ENCODE results near the gene GPS2.

The GPS2 gene

DNA sequence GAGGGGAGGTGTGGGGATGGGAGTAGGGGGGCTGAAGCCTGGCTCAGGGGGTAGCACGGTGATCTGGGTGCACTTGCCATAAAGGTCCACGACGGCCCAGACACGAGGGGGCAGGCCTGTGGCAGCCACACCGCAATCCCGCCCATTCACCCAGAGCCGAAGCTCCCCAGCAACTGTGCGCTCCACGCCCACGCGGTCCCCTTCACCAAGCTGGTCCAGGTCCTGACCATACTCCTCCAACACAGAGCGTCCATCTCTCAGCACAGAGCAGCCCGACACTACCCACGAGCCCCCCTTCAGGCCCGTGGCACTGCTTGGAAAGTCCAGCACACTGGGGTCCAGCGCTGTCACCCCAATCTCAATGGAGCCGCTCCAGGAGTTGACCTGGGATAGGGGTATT lies 12.3 kb upstream of the GPS2 start:
- H3K27me3 ChIP-seq (ENCODE audit: control insufficient read depth, insufficient read depth, low read length), result no peaks in the 10 kb centered on the region
- H3K27ac ChIP-seq (ENCODE audit: low read depth, low read length), result no peak overlapping the region
- H3K4me1 ChIP-seq (ENCODE audit: control insufficient read depth, insufficient read depth, low read length), result peaks cover 3% of the 10 kb centered on the region; the same call in 1 of the 2 replicates
- H3K9me3 ChIP-seq (ENCODE audit: control insufficient read depth, insufficient read depth, low read depth, low read length), result no peaks in the 10 kb centered on the region
- no peak overlapping the region for H3K4me3 ChIP-seq (ENCODE audit: low read depth, low read length)
- H3K9ac ChIP-seq (ENCODE audit: low read length), result no peak overlapping the region
- peaks cover 41% of the 10 kb centered on the region for H3K36me3 ChIP-seq (ENCODE audit: control insufficient read depth, insufficient read depth, low read length)

DNA sequence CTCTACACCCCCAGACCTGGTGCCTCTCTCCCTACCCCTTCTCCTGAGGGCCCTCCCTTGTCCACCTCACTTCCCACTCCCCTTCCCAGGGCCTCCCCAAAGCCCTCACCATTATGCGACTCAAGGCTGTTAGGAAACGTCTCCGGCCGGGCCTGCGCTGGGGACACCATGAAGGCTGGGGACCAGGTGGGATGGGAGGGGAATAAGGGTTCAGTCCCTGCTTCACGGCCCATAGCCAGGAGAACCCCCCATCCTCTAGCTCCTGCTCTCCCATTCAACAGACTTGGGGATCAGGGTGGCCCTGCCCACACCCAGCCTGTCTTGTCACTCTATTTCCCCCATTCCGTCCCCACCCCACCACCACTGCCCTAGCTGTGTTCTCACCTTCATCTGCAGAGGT lies 11.9 kb upstream of the GPS2 start:
- H3K27me3 ChIP-seq (ENCODE audit: control insufficient read depth, insufficient read depth, low read length), result no peaks in the 10 kb centered on the region
- no peak overlapping the region for H3K27ac ChIP-seq (ENCODE audit: low read depth, low read length)
- no peak overlapping the region for H3K9ac ChIP-seq (ENCODE audit: low read length)
- H3K4me1 ChIP-seq (ENCODE audit: control insufficient read depth, insufficient read depth, low read length), result no peaks in the 10 kb centered on the region; the same call in 1 of the 2 replicates
- H3K4me3 ChIP-seq (ENCODE audit: low read depth, low read length), result no peak overlapping the region
- no peaks in the 10 kb centered on the region for H3K9me3 ChIP-seq (ENCODE audit: control insufficient read depth, insufficient read depth, low read depth, low read length)
- peaks cover 46% of the 10 kb centered on the region for H3K36me3 ChIP-seq (ENCODE audit: control insufficient read depth, insufficient read depth, low read length)

DNA sequence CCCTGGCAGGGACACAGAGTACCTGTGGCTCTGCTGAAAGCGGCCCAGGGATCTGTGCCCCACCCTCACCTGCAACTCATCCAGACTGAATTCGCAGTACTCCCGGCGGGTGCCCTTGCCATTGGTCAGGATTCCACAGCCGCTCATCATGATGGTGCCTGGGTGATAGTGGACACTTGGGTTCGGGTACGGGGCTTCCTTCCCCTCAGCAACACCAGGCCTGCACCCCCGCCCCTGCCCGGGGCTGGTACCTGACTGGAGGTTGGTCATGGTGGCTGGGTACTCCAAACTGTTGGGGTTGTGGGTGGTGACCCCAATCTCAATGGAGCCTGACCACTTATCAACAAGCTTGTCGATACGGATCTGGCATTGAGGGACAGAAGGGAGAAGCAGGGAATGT lies 11.0 kb upstream of the GPS2 start:
- H3K27ac ChIP-seq (ENCODE audit: low read depth, low read length), result no peak overlapping the region
- H3K4me3 ChIP-seq (ENCODE audit: low read depth, low read length), result no peak overlapping the region
- no peaks in the 10 kb centered on the region for H3K9me3 ChIP-seq (ENCODE audit: control insufficient read depth, insufficient read depth, low read depth, low read length)
- no peaks in the 10 kb centered on the region for H3K27me3 ChIP-seq (ENCODE audit: control insufficient read depth, insufficient read depth, low read length)
- H3K4me1 ChIP-seq (ENCODE audit: control insufficient read depth, insufficient read depth, low read length), result no peaks in the 10 kb centered on the region; the same call in 1 of the 2 replicates
- H3K36me3 ChIP-seq (ENCODE audit: control insufficient read depth, insufficient read depth, low read length), result peaks cover 55% of the 10 kb centered on the region
- H3K9ac ChIP-seq (ENCODE audit: low read length), result no peak overlapping the region

DNA sequence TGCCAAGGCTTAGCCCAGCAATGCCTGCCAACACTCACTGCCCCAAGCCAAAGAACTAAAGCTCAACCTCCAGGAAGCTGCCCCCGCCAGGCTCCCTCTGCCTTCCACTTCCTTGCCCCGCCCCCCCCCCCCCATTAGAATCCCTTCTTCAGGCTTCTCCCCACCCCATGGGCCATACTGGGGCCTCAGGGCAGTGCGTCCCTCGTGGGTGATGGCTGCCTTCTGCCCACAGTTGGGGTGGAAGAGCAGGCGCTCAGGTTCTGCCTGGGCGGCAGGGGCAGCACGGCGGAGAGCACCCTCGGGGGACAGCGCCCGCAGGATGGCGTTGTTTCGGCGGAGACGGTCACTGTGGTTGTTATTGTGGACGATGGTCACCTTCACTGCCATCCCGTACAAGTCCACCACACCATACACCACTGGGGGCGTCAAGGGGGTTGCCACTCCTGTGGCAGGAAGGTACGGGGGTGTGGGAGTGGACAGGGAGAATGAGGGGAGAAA lies 9.9 kb upstream of the GPS2 start:
- Histone ChIP-seq H3K27ac (ENCODE audit: low read depth, low read length) (no peak overlapping the region), H3K36me3 (ENCODE audit: control insufficient read depth, insufficient read depth, low read length) (peaks cover 65% of the 10 kb centered on the region), H3K4me3 (ENCODE audit: low read depth, low read length) (no peak overlapping the region), H3K27me3 (ENCODE audit: control insufficient read depth, insufficient read depth, low read length) (no peaks in the 10 kb centered on the region), H3K4me1 (ENCODE audit: control insufficient read depth, insufficient read depth, low read length) (no peaks in the 10 kb centered on the region; the same call in 1 of the 2 replicates), H3K9me3 (ENCODE audit: control insufficient read depth, insufficient read depth, low read depth, low read length) (no peaks in the 10 kb centered on the region), H3K9ac (ENCODE audit: low read length) (no peak overlapping the region)

DNA sequence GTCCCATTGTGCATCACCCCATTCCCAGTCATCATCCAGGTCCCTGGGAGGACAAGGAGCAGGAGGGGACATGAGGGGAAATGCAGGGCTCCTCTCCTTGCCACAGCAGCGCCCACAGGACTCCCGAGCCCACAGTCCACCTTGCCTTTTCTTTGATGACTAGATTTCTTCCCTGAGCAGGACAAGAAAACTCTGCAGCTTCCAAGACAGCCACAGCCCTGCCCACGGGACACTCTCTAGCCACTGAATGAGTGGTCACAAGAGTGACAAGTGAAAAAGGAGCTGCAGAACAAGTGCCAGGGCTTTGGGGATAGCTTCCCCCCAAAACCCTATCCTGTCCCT lies 9.2 kb upstream of the GPS2 start:
- Histone ChIP-seq H3K36me3 (ENCODE audit: control insufficient read depth, insufficient read depth, low read length) (peaks cover 65% of the 10 kb centered on the region), H3K9me3 (ENCODE audit: control insufficient read depth, insufficient read depth, low read depth, low read length) (no peaks in the 10 kb centered on the region), H3K4me1 (ENCODE audit: control insufficient read depth, insufficient read depth, low read length) (no peaks in the 10 kb centered on the region; the same call in 1 of the 2 replicates), H3K9ac (ENCODE audit: low read length) (no peak overlapping the region), H3K4me3 (ENCODE audit: low read depth, low read length) (no peak overlapping the region), H3K27ac (ENCODE audit: low read depth, low read length) (no peak overlapping the region), H3K27me3 (ENCODE audit: control insufficient read depth, insufficient read depth, low read length) (no peaks in the 10 kb centered on the region)

DNA sequence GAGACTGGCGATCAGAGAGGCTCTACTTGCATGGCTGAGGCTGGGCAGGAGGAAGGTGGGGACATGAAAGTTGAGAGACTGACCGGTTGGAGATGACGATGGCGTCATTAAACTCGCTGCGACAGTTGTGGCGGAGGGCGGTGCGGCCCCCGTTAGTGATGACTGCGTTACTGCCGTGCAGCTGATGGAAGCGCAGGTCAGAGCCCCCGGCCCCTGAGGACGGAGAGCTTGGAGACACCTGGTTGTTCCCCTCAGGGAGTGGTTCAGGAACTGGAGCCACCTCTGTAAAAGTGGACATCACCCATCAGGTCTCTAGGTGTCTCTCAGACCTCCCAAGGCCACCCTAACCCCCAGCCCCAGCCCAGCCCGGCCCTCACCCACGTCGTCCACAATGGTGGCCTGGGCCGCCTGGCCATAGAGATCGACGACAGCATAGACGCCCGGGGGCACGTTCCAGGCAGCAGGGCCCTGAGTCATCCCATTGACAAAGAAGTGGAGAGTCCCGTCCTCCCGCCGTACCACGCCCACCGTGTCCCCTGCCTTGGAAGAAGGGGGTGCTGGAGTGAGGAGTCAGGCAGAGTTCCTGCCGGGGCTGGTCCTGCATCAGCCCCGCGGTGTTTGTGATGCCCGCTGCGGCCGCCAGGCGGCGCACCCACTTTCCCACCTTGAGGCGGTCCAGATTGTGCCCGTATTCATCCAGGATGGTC lies 8.7 kb upstream of the GPS2 start:
- Histone ChIP-seq H3K4me3 (ENCODE audit: low read depth, low read length) (no peak overlapping the region), H3K27ac (ENCODE audit: low read depth, low read length) (no peak overlapping the region), H3K36me3 (ENCODE audit: control insufficient read depth, insufficient read depth, low read length) (peaks cover 68% of the 10 kb centered on the region), H3K9ac (ENCODE audit: low read length) (no peak overlapping the region), H3K27me3 (ENCODE audit: control insufficient read depth, insufficient read depth, low read length) (no peaks in the 10 kb centered on the region), H3K4me1 (ENCODE audit: control insufficient read depth, insufficient read depth, low read length) (no peaks in the 10 kb centered on the region; the same call in 1 of the 2 replicates), H3K9me3 (ENCODE audit: control insufficient read depth, insufficient read depth, low read depth, low read length) (no peaks in the 10 kb centered on the region)

DNA sequence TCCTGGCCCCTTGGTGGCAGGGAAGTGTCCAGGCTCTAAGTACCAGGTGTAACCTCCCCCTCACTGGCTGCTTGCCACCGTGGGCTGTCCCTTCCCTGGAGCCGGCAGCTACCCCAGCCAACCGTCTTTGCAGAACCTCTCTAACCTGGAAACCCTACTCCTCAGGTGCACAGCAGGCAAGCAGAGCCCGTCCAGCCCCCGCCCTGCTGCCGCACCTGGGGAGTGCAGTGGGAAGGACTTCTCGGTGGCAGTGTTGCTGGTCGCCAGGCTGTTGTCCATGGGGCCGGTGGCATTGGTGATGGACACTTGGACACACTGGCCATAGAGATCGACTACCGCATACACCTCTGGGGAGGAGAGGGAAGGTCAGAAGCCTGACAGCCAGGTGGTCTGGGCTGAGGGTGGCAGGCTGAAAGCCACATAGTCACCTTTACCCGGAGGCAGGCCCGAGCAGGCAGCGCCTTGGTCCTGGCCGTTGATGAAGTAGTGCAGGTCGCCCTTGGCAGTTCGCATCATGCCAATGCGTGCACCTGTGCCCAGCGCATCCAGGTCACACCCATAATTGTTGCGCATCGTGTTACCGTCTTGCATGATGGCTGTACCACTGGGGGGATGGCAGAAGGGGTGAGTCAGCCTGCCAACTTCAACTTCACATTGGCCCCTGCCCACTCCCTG lies 7.5 kb upstream of the GPS2 start:
- H3K27me3 ChIP-seq (ENCODE audit: control insufficient read depth, insufficient read depth, low read length), result no peaks in the 10 kb centered on the region
- H3K4me3 ChIP-seq (ENCODE audit: low read depth, low read length), result no peak overlapping the region
- H3K36me3 ChIP-seq (ENCODE audit: control insufficient read depth, insufficient read depth, low read length), result peaks cover 80% of the 10 kb centered on the region
- H3K27ac ChIP-seq (ENCODE audit: low read depth, low read length), result no peak overlapping the region
- no peaks in the 10 kb centered on the region for H3K9me3 ChIP-seq (ENCODE audit: control insufficient read depth, insufficient read depth, low read depth, low read length)
- H3K9ac ChIP-seq (ENCODE audit: low read length), result no peak overlapping the region
- H3K4me1 ChIP-seq (ENCODE audit: control insufficient read depth, insufficient read depth, low read length), result no peaks in the 10 kb centered on the region

DNA sequence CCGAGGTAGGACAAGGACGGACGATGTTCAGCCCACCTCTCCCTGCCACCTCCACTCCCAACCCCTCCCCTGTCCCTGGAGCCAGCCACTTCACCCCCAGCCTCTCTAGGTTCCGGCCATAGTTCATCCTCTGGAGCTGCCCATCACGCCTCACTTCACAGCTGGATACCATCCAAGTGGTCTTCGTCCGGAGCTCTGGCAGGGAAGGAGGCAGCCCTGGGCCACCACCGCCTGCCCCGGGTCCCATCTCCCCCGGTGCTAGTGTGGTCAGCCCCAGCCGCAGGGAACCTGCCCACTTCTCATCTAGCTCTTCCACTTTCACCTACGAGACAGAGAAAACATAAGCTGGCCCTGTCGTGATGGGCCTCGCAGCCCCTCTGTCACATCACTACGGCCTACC lies 6.3 kb upstream of the GPS2 start:
- Histone ChIP-seq H3K27ac (ENCODE audit: low read depth, low read length) (no peak overlapping the region), H3K36me3 (ENCODE audit: control insufficient read depth, insufficient read depth, low read length) (peaks cover 83% of the 10 kb centered on the region), H3K4me1 (ENCODE audit: control insufficient read depth, insufficient read depth, low read length) (no peaks in the 10 kb centered on the region), H3K9me3 (ENCODE audit: control insufficient read depth, insufficient read depth, low read depth, low read length) (no peaks in the 10 kb centered on the region), H3K9ac (ENCODE audit: low read length) (no peak overlapping the region), H3K4me3 (ENCODE audit: low read depth, low read length) (no peak overlapping the region), H3K27me3 (ENCODE audit: control insufficient read depth, insufficient read depth, low read length) (no peaks in the 10 kb centered on the region)

DNA sequence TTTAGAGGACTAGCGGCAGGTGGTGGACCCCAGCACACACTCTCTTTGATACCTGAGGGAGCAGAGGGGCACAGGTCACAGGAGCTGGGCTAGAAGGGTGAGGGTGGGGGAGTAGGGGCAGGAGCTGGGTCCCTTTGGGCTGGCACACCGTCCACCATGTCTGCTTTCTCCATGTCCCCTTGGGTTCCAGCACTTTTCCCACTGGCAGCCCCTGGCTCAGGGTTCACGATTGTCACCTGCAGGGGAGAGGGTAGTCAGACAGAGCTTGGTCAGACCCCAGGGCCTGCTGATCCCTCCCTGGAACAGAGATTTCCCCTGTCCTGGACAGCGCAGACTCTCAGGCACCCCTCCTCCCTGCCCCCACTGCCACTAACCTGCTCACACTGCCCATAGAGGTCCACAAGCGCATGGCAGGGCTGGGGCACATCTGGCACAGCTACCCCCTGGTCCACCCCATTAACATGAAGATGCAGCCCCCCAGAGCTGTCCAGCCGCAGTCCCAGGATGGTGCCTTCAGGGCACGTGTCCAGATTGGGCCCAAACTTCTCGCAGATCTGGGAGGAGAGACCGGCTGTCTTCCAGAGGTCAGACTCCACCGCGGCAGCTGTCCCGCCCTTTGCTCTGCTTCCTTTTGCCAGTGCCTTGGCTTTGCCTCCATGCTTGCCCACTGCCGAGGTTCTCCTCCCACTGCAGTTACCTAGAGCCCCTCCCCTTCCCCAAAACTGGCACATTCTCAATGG lies 3.1 kb upstream of the GPS2 start:
- Histone ChIP-seq H3K9me3 (ENCODE audit: control insufficient read depth, insufficient read depth, low read depth, low read length) (no peaks in the 10 kb centered on the region), H3K36me3 (ENCODE audit: control insufficient read depth, insufficient read depth, low read length) (peaks cover 73% of the 10 kb centered on the region), H3K4me1 (ENCODE audit: control insufficient read depth, insufficient read depth, low read length) (peaks cover 14% of the 10 kb centered on the region), H3K9ac (ENCODE audit: low read length) (no peak overlapping the region), H3K27me3 (ENCODE audit: control insufficient read depth, insufficient read depth, low read length) (no peaks in the 10 kb centered on the region), H3K4me3 (ENCODE audit: low read depth, low read length) (no peak overlapping the region), H3K27ac (ENCODE audit: low read depth, low read length) (no peak overlapping the region)

DNA sequence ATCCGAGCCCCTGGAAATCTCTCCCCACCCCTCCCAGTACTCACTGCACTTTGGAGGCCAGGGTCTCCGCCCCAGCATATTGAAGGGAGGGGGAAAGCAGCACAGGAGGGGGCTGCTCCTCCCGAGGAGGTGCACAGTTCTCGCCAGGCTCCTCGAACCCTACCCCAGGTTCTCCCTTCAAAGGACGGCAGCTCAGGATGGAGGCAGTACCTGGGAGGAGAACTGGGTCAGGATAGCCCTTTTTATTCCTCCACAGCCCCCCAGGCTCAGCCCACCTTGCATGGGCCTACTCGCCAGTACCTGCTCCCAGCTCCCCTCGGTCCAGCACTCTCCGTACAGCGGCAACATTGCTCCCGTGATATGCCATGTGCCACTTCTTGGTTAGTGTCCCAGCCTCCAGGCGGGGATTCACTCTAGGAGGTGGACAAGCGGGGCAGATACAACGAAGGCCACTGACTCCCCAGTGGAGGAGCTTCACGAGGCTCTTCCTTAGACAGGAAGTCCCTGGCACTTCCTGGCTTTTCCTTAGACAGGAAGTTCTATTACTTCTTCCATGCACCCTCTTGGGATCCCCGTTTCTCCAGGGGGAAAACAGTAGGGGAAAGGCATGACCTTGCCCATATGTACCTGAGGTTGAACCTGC lies 2.1 kb upstream of the GPS2 start:
- Histone ChIP-seq H3K27ac (ENCODE audit: low read depth, low read length) (no peak overlapping the region), H3K4me1 (ENCODE audit: control insufficient read depth, insufficient read depth, low read length) (peaks cover 14% of the 10 kb centered on the region), H3K36me3 (ENCODE audit: control insufficient read depth, insufficient read depth, low read length) (peaks cover 73% of the 10 kb centered on the region), H3K9ac (ENCODE audit: low read length) (no peak overlapping the region), H3K9me3 (ENCODE audit: control insufficient read depth, insufficient read depth, low read depth, low read length) (no peaks in the 10 kb centered on the region), H3K27me3 (ENCODE audit: control insufficient read depth, insufficient read depth, low read length) (no peaks in the 10 kb centered on the region), H3K4me3 (ENCODE audit: low read depth, low read length) (no peak overlapping the region)

All from HUES6 (cell line).